Uterus (tissue), 4 donors: ENCODE data around the gene WARS2. TPM values are rescaled to one million over a fixed set of nuclear protein-coding genes. Genes with fewer than 3 reads are reported as not detected.

ENCODE experiments used
- DNase-seq, 2 donors: peaks; one replicate each; pipeline ENCODE4 v3.0.0-alpha.2; 2019 to 2020
- H3K27ac ChIP-seq, 2 donors: fragments of 200-600 bp; sonication (generic); 1 replicate in 1 of 2; 2 replicates in 1 of 2; pipeline ENCODE4 v1.5.1; 2016 to 2018
- H3K27me3 ChIP-seq, 2 donors: fragments of 200-600 bp; sonication (generic); one replicate each; pipeline ENCODE4 v1.5.1; 2018 to 2019; ENCODE audit warnings: control low read depth in 1 of 2
- H3K36me3 ChIP-seq, 2 donors: fragments of 200-600 bp; sonication (generic); one replicate each; pipeline ENCODE4 v1.5.1; 2019; ENCODE audit warnings: control low read depth in 1 of 2
- H3K4me1 ChIP-seq, 2 donors: fragments of 200-600 bp; sonication (generic); one replicate each; pipeline ENCODE4 v1.5.1; 2018 to 2019; ENCODE audit warnings: control low read depth in 1 of 2
- H3K4me3 ChIP-seq, 2 donors: fragments of 200-600 bp; sonication (generic); 1 replicate in 1 of 2; 2 replicates in 1 of 2; pipeline ENCODE4 v1.5.1; 2018 to 2019; ENCODE audit warnings: mild to moderate bottlenecking in 1 of 2
- H3K9me3 ChIP-seq, 2 donors: fragments of 200-600 bp; sonication (generic); one replicate each; pipeline ENCODE4 v1.5.1; 2019; ENCODE audit warnings: control low read depth in 1 of 2
- POLR2A ChIP-seq, 2 donors: fragments of 450-650 bp; IDR thresholded peaks; one replicate each; pipeline ENCODE4 v1.6.1; 2016; ENCODE audit warnings: antibody characterized with exemption in 2 of 2, mild to moderate bottlenecking in 1 of 2, moderate library complexity in 1 of 2
- intact Hi-C: fragments of 100-400 bp; cut with DNase I; formaldehyde crosslinking; loops from one replicate; pipeline ENCODE4 v1.15.1; 2023; ENCODE audit warnings: low total_unique reads
- total RNA-seq, 4 donors: library from RNA; depleted of rRNA in 3 of 4; stranded (reverse); fragments of >200 nt in 3 of 4; gene quantifications; one replicate each; pipeline versions ENCODE4 v1.1.0 to v1.2.4, GENCODE V29; 2014 to 2023
- TF ChIP-seq, protein P1 (sequence below), 4 experiments: fragments of 200-600 bp in 2 of 4; fragments of 450-650 bp in 2 of 4; sonication (generic) in 2 of 4; IDR thresholded peaks; one replicate each; pipeline ENCODE4 v1.5.1; 2016 to 2019; ENCODE audit warnings: antibody characterized with exemption in 4 of 4, mild to moderate bottlenecking in 2 of 4, moderate library complexity in 1 of 4
- donor health status: DM: yes; HTN: yes; CAD: no.

The WARS2 gene
- total RNA-seq, 4 donors from 2014 or later, result 13.5 to 22.6 (median 18.5) TPM

DNA sequence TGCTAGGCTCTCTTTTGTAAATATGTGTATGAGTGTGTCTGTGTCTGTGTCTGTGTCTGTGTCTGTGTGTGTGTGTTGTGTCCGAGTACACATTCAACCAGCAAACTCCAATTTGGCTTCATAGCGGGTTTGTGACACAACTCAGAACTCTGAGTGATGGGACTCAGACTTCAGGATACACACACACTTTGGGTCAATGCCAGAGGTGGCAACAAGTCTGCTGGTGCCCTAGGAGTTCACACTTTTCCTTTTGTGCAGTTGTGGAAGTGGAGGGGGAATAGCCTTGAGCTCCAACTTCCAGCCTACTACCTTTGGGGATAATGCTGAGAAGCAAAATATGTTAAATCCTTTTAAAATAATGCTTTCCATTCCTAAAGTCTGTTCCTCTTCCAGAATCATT is 135.7 kb downstream of the WARS2 start:
- no peak for DNase-seq
- H3K9me3 ChIP-seq, result no peaks in the 10 kb centered on the region
- H3K36me3 ChIP-seq, result no peaks in the 10 kb centered on the region
- peaks cover 0 to 23% of the 10 kb centered on the region in 2 donors for H3K4me1 ChIP-seq
- intact Hi-C loops, result no loop called here
- H3K27ac ChIP-seq, result no peak overlapping the region
- H3K27me3 ChIP-seq, result peaks cover 27 to 80% of the 10 kb centered on the region in 2 donors
- no peak overlapping the region for H3K4me3 ChIP-seq
- no peak for TF ChIP-seq POLR2A (IDR thresholded peaks at IDR 0.05)

DNA sequence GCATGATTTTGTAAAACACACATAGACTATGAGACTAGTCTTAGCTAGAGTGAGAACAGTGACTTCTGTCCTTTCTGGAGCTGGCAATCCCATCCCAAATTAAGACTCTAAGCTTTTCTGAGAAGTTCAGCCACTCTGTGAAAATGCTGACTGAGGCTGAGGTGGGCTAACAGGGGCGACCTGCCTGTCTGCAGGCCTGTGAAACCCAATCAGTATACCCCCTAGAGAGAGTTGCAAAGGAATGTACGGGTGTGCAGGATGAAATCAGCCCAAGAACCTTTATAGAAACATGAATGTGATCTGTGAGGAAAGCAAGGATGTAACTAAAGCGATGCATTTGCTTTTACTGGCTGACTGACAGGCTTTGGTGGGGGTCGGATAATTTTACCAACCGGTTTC is 136.3 kb downstream of the WARS2 start:
- intact Hi-C loops, result no loop called here
- H3K9me3 ChIP-seq, result no peaks in the 10 kb centered on the region
- H3K27ac ChIP-seq, result no peak overlapping the region
- no peaks in the 10 kb centered on the region for H3K36me3 ChIP-seq
- TF ChIP-seq, protein P1, sequence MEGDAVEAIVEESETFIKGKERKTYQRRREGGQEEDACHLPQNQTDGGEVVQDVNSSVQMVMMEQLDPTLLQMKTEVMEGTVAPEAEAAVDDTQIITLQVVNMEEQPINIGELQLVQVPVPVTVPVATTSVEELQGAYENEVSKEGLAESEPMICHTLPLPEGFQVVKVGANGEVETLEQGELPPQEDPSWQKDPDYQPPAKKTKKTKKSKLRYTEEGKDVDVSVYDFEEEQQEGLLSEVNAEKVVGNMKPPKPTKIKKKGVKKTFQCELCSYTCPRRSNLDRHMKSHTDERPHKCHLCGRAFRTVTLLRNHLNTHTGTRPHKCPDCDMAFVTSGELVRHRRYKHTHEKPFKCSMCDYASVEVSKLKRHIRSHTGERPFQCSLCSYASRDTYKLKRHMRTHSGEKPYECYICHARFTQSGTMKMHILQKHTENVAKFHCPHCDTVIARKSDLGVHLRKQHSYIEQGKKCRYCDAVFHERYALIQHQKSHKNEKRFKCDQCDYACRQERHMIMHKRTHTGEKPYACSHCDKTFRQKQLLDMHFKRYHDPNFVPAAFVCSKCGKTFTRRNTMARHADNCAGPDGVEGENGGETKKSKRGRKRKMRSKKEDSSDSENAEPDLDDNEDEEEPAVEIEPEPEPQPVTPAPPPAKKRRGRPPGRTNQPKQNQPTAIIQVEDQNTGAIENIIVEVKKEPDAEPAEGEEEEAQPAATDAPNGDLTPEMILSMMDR (IDR thresholded peaks at IDR 0.05), result no peak
- no peak for TF ChIP-seq POLR2A (IDR thresholded peaks at IDR 0.05)
- H3K4me1 ChIP-seq, result peaks cover 0 to 23% of the 10 kb centered on the region in 2 donors
- no peak overlapping the region for H3K4me3 ChIP-seq
- DNase-seq, result no peak
- H3K27me3 ChIP-seq, result peaks cover 27 to 87% of the 10 kb centered on the region in 2 donors

DNA sequence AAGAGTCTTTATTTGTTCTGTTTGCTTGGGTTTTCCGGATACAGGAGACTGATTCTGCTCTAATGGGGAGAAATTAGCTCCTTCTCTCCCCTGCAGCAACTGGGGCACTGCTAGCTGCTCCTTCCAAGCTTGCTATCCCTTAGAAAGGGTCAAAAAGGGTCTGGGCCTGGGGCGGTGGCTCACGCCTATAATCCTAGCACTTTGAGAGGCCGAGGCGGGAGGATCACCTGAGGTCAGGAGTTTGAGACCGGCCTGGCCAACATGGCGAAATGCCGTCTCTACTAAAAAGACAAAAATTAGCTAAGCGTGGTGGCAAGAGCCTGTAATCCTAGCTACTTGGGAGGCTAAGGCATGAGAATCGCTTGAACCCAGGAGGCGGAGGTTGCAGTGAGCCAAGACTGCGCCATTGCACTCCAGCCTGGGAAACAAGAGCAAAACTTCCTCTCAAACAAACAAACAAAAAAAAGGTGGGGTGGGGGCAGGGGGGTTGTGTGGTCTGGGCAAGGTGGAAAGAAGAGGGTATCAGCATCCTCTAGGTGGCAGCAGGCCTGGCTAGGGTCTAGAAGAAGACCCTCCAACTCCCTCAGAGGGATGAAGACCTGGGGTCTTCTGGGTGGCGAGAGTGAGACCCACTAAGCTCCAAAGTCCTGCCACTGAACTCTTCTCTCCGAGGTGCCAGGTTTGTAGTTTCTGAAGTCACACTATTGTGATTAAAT is 136.9 kb downstream of the WARS2 start:
- no peak overlapping the region for H3K27ac ChIP-seq
- DNase-seq, result no peak
- H3K36me3 ChIP-seq, result no peaks in the 10 kb centered on the region
- intact Hi-C loops, result no loop called here
- TF ChIP-seq POLR2A (IDR thresholded peaks at IDR 0.05), result no peak
- TF ChIP-seq, protein P1 (IDR thresholded peaks at IDR 0.05), result no peak
- H3K4me1 ChIP-seq, result peaks cover 0 to 18% of the 10 kb centered on the region in 2 donors
- peaks cover 27 to 91% of the 10 kb centered on the region in 2 donors for H3K27me3 ChIP-seq
- no peaks in the 10 kb centered on the region for H3K9me3 ChIP-seq
- H3K4me3 ChIP-seq, result no peak overlapping the region

DNA sequence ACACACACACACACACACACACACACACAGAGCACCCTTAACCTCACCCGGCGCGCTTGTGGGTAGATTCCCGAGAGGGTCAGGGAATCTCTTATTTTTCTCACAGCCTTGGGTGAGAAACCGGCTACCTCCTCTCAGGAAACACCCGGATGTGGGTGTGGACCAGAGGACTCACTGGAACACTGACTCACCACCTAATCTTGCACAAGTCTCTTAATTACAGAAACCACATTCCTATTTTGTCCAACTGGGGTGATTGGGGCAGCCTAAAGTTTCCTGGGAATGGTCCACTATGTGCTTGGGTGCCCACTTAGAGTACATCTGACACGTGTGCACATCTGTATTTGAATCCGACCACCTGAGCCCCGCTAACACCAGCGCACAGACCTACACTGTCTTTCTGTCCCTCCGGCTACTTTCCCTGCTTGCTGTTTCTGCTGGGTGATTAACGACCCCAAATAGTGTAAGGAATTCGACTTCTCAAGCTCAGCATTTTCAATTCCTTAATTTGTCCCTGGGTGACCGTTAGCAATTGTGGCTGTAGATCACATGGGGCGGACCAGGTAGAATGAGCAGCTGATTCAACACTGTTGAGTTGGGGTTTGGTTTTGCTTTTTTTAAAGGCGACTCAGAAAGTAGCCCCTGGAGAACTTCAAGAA is 138.3 kb downstream of the WARS2 start:
- peaks cover 18 to 83% of the 10 kb centered on the region in 2 donors for H3K27me3 ChIP-seq
- H3K4me3 ChIP-seq, result no peak overlapping the region

DNA sequence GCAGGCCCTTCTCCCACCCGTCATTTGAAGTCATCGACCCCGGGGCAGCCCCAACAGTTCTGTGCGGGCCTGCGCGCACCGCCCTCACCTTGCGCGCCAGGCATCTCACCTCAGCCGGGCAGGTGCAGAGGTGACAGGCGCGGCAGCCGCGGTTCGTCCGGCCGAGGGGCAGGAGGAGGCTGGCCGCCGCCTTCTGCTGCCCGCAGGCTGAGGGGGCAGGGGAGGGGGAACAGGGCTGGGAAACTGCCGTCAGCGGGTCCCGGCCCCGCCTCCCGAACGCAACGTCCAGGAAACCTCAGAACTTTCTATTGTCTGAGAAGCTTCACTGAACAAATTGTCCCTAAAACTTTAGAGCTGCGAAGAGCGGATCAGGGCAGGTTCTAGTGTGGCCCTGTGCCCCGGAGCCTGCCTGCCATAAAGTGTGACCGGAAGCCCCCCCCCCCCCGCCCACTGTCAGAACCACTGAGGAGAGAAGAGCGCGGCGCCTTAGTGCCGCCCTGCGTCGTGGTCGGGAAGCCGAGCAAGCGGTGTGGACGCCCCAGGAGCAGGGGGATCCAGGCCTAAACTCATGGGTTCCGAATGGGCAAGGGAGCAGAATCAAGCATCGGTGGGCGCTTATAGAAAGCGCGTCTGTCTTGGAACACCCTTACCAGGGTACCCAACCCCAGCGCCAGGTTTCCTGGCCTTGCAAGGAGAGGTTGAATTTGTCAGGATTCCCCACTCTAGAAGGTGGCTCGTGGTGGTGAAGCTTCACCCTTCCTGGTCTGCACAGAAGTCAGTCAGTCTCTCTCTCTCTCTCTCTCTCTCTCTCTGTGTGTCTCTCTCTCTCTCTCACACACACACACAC is 139.0 kb downstream of the WARS2 start:
- no peaks in the 10 kb centered on the region for H3K9me3 ChIP-seq
- H3K27me3 ChIP-seq, result peaks cover 18 to 81% of the 10 kb centered on the region in 2 donors
- no peaks in the 10 kb centered on the region for H3K4me1 ChIP-seq
- no peak for TF ChIP-seq POLR2A (IDR thresholded peaks at IDR 0.05)
- TF ChIP-seq, protein P1 (IDR thresholded peaks at IDR 0.05), result no peak
- no peak overlapping the region for H3K27ac ChIP-seq
- DNase-seq, result no peak
- H3K4me3 ChIP-seq, result no peak overlapping the region
- intact Hi-C loops, result no loop called here
- no peaks in the 10 kb centered on the region for H3K36me3 ChIP-seq

More for the DNA sequence above, 138.3 kb downstream of the WARS2 start:
- no peak for DNase-seq
- Histone ChIP-seq H3K36me3 (no peaks in the 10 kb centered on the region), H3K4me1 (peaks cover 0 to 7% of the 10 kb centered on the region in 2 donors), H3K9me3 (no peaks in the 10 kb centered on the region), H3K27ac (no peak overlapping the region)
- TF ChIP-seq, protein P1 (IDR thresholded peaks at IDR 0.05), result no peak
- no peak for TF ChIP-seq POLR2A (IDR thresholded peaks at IDR 0.05)
- intact Hi-C loops, result no loop called here
